K562 (cell line): ENCODE measurements around the gene RFX3. TPM values are rescaled to one million over a fixed set of nuclear protein-coding genes. Genes with fewer than 3 reads are reported as not detected.

Experiments
- CBX3 ChIP-seq, 2 experiments: IDR thresholded peaks; 1 replicate in 1 of 2; 2 replicates in 1 of 2; pipeline ENCODE4 v1.6.1; 2012; ENCODE audit warnings: inconsistent platforms in 2 of 2, low read length in 2 of 2, borderline replicate concordance in 1 of 2, control low read depth in 1 of 2
- OTX1 ChIP-seq: fragments of 450-650 bp; formaldehyde crosslinking; IDR thresholded peaks from 2 replicates; pipeline ENCODE4 v1.4.0; 2022; ENCODE audit warnings: mild to moderate bottlenecking
- PTTG1 ChIP-seq: fragments of 450-650 bp; IDR thresholded peaks from 2 replicates; pipeline ENCODE4 v1.6.1; 2016; ENCODE audit warnings: low read depth, mild to moderate bottlenecking, missing genetic modification characterization, missing compliant biosample characterization
- SIN3A ChIP-seq, 2 experiments: fragments of 150-350 bp in 1 of 2; IDR thresholded peaks; 2 replicates each; pipeline ENCODE4 v1.6.1; 2011 to 2016; ENCODE audit warnings: borderline replicate concordance in 2 of 2, low read depth in 2 of 2, low read length in 2 of 2, mild to moderate bottlenecking in 2 of 2, moderate library complexity in 2 of 2; ENCODE audit not compliant: control insufficient read depth in 1 of 2
- ZKSCAN3 ChIP-seq: fragments of 250-450 bp; sonication (Bioruptor Pico); IDR thresholded peaks from 2 replicates; pipeline ENCODE4 v1.4.0; 2020
- polyA plus RNA-seq, 8 experiments: library from polyadenylated mRNA; depleted of rRNA in 4 of 8; stranded (reverse) in 5 of 8; unstranded in 3 of 8; fragments of >200 nt; fragmentation: Nextera tagmentation in 2 of 8; fragmentation: Illumina TruSeq in 1 of 8; extraction: Ambion mirVana in 2 of 8; extraction: Trizol in 1 of 8; gene quantifications; 2 replicates each; pipeline versions ENCODE4 v1.2.1 to v1.2.3, GENCODE V29; 2011 to 2014; ENCODE audit warnings: inconsistent platforms in 1 of 8, missing spikeins in 1 of 8
- total RNA-seq, 7 experiments: library from RNA; depleted of rRNA in 6 of 7; stranded (reverse); fragments of >200 nt in 6 of 7; fragmentation: Illumina TruSeq in 2 of 7; extraction: Trizol in 2 of 7; gene quantifications; 2 replicates each; pipeline versions ENCODE4 v1.2.1 to v1.2.3, GENCODE V29; 2011 to 2021; ENCODE audit warnings: low replicate concordance in 1 of 7
- TF ChIP-seq, protein P1 (sequence below), 2 experiments: fragments of 450-650 bp in 1 of 2; sonication (generic) in 1 of 2; formaldehyde crosslinking in 1 of 2; IDR thresholded peaks; 2 replicates each; pipeline versions ENCODE4 v1.7.1 to v1.9.0; 2016 to 2022; ENCODE audit warnings: inconsistent platforms in 1 of 2, mild to moderate bottlenecking in 1 of 2, missing genetic modification reagents in 1 of 2
- TF ChIP-seq, protein P2 (sequence below): fragments of 450-650 bp; IDR thresholded peaks from 2 replicates; pipeline ENCODE4 v1.7.0; 2016; ENCODE audit warnings: borderline replicate concordance
- TF ChIP-seq, protein P3 (sequence below): fragments of 450-650 bp; IDR thresholded peaks from 2 replicates; pipeline ENCODE4 v1.6.1; 2017; ENCODE audit warnings: antibody characterized with exemption
- TF ChIP-seq, protein P4 (sequence below): sonication (generic); formaldehyde crosslinking; IDR thresholded peaks from 2 replicates; pipeline ENCODE4 v1.8.0; 2022; ENCODE audit warnings: mild to moderate bottlenecking, missing genetic modification reagents, borderline replicate concordance
- TF ChIP-seq, protein P5 (sequence below): sonication (generic); formaldehyde crosslinking; IDR thresholded peaks from 2 replicates; pipeline ENCODE4 v1.8.0; 2022; ENCODE audit warnings: mild to moderate bottlenecking, missing genetic modification reagents

Gene RFX3
- total and polyA plus RNA-seq, 9 of the 15 experiments (the other 6 are each of a cell fraction or from before 2014, with no cell fraction given), result 0.86 to 4.9 (median 2.0) TPM

DNA sequence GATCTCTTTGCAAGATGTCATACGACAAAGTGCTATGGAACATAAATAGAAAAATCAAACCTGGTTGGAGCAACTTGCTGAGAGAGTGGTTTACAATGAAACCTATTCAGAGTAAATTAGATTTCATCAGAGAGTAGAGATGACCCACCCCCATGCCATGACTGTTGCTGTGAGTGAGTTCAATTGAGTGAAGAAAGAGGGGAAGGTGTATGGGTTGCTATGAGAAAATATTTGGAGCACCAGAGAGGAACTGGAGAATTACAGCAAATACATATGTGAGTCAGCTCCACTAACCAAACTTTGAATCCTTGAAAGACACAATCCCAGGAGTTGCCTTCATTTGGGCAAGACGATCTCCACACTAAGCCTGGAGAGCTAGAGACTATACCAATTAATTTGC is 217.2 kb downstream of the RFX3 start (continued):
- TF ChIP-seq, protein P1, sequence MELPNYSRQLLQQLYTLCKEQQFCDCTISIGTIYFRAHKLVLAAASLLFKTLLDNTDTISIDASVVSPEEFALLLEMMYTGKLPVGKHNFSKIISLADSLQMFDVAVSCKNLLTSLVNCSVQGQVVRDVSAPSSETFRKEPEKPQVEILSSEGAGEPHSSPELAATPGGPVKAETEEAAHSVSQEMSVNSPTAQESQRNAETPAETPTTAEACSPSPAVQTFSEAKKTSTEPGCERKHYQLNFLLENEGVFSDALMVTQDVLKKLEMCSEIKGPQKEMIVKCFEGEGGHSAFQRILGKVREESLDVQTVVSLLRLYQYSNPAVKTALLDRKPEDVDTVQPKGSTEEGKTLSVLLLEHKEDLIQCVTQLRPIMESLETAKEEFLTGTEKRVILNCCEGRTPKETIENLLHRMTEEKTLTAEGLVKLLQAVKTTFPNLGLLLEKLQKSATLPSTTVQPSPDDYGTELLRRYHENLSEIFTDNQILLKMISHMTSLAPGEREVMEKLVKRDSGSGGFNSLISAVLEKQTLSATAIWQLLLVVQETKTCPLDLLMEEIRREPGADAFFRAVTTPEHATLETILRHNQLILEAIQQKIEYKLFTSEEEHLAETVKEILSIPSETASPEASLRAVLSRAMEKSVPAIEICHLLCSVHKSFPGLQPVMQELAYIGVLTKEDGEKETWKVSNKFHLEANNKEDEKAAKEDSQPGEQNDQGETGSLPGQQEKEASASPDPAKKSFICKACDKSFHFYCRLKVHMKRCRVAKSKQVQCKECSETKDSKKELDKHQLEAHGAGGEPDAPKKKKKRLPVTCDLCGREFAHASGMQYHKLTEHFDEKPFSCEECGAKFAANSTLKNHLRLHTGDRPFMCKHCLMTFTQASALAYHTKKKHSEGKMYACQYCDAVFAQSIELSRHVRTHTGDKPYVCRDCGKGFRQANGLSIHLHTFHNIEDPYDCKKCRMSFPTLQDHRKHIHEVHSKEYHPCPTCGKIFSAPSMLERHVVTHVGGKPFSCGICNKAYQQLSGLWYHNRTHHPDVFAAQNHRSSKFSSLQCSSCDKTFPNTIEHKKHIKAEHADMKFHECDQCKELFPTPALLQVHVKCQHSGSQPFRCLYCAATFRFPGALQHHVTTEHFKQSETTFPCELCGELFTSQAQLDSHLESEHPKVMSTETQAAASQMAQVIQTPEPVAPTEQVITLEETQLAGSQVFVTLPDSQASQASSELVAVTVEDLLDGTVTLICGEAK (IDR thresholded peaks at IDR 0.05), result no peak
- TF ChIP-seq, protein P1 (CRISPR knock-in tag; IDR thresholded peaks at IDR 0.05), result no peak
- TF ChIP-seq, protein P2, sequence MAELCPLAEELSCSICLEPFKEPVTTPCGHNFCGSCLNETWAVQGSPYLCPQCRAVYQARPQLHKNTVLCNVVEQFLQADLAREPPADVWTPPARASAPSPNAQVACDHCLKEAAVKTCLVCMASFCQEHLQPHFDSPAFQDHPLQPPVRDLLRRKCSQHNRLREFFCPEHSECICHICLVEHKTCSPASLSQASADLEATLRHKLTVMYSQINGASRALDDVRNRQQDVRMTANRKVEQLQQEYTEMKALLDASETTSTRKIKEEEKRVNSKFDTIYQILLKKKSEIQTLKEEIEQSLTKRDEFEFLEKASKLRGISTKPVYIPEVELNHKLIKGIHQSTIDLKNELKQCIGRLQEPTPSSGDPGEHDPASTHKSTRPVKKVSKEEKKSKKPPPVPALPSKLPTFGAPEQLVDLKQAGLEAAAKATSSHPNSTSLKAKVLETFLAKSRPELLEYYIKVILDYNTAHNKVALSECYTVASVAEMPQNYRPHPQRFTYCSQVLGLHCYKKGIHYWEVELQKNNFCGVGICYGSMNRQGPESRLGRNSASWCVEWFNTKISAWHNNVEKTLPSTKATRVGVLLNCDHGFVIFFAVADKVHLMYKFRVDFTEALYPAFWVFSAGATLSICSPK, result no peak
- TF ChIP-seq ZKSCAN3 (no peak), OTX1 (CRISPR knock-in tag) (no peak), SIN3A (IDR thresholded peaks at IDR 0.05; ENCODE audit: borderline replicate concordance in 2 of 2, control insufficient read depth in 1 of 2, low read depth in 2 of 2, low read length in 2 of 2) (no peak), CBX3 (IDR thresholded peaks at IDR 0.05; ENCODE audit: borderline replicate concordance in 1 of 2, low read length in 2 of 2) (no peak), PTTG1 (tag) (no peak)
- TF ChIP-seq, protein P3, sequence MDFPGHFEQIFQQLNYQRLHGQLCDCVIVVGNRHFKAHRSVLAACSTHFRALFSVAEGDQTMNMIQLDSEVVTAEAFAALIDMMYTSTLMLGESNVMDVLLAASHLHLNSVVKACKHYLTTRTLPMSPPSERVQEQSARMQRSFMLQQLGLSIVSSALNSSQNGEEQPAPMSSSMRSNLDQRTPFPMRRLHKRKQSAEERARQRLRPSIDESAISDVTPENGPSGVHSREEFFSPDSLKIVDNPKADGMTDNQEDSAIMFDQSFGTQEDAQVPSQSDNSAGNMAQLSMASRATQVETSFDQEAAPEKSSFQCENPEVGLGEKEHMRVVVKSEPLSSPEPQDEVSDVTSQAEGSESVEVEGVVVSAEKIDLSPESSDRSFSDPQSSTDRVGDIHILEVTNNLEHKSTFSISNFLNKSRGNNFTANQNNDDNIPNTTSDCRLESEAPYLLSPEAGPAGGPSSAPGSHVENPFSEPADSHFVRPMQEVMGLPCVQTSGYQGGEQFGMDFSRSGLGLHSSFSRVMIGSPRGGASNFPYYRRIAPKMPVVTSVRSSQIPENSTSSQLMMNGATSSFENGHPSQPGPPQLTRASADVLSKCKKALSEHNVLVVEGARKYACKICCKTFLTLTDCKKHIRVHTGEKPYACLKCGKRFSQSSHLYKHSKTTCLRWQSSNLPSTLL, result no peak
- TF ChIP-seq, protein P4, sequence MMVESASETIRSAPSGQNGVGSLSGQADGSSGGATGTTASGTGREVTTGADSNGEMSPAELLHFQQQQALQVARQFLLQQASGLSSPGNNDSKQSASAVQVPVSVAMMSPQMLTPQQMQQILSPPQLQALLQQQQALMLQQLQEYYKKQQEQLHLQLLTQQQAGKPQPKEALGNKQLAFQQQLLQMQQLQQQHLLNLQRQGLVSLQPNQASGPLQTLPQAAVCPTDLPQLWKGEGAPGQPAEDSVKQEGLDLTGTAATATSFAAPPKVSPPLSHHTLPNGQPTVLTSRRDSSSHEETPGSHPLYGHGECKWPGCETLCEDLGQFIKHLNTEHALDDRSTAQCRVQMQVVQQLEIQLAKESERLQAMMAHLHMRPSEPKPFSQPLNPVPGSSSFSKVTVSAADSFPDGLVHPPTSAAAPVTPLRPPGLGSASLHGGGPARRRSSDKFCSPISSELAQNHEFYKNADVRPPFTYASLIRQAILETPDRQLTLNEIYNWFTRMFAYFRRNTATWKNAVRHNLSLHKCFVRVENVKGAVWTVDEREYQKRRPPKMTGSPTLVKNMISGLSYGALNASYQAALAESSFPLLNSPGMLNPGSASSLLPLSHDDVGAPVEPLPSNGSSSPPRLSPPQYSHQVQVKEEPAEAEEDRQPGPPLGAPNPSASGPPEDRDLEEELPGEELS, result no peak
- TF ChIP-seq, protein P5, sequence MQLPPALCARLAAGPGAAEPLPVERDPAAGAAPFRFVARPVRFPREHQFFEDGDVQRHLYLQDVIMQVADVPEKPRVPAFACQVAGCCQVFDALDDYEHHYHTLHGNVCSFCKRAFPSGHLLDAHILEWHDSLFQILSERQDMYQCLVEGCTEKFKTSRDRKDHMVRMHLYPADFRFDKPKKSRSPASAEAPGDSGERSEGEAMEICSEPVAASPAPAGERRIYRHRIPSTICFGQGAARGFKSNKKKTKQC (CRISPR knock-in tag), result no peak
